Measurements from ENCODE around the gene TPP2. TPM values are rescaled to one million over a fixed set of nuclear protein-coding genes. Genes with fewer than 3 reads are reported as not detected.

TPP2 gene
- total and polyA plus RNA-seq, 3 donors from 2014 or later, result 86.2 to 171 (median 112) TPM

DNA sequence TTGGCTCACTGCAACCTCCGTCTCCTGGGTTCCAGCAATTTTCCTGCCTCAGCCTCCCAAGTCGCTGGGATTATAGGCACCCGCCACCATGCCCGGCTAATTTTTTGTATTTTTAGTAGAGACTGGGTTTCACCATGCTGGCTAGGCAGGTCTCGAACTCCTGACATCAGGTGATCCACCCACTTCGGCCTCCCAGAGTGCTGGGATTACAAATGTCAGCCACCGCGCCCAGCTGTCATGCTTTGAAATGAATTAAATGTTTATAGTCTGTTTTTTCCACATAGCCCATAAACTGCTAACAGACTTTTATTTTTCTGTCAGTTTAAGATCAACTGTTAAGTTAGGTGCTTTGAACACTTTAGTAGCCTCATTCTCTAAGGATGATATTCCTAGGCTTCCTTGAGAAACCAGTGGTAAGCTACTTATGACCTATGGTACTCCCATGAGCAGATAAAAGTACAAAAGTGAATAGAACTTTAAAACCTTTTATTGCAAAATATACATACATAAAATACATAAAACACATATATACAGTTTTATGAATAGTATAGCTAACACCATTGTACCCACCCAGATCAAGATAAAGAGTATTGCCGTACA, 13.6 kb downstream of the TPP2 start:
- DNase-seq, result no peak
- no peaks in the 10 kb centered on the region for H3K36me3 ChIP-seq (ENCODE audit: low read depth, missing control alignments)
- H3K9me3 ChIP-seq, result no peaks in the 10 kb centered on the region
- 96% methylated on average over 9 of the region's 9 CpGs for WGBS, 2 donors
- no peak for TF ChIP-seq POLR2A (IDR thresholded peaks at IDR 0.05)
- TF ChIP-seq, protein P1, sequence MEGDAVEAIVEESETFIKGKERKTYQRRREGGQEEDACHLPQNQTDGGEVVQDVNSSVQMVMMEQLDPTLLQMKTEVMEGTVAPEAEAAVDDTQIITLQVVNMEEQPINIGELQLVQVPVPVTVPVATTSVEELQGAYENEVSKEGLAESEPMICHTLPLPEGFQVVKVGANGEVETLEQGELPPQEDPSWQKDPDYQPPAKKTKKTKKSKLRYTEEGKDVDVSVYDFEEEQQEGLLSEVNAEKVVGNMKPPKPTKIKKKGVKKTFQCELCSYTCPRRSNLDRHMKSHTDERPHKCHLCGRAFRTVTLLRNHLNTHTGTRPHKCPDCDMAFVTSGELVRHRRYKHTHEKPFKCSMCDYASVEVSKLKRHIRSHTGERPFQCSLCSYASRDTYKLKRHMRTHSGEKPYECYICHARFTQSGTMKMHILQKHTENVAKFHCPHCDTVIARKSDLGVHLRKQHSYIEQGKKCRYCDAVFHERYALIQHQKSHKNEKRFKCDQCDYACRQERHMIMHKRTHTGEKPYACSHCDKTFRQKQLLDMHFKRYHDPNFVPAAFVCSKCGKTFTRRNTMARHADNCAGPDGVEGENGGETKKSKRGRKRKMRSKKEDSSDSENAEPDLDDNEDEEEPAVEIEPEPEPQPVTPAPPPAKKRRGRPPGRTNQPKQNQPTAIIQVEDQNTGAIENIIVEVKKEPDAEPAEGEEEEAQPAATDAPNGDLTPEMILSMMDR (IDR thresholded peaks at IDR 0.05), result no peak
- no peak overlapping the region for H3K4me3 ChIP-seq
- H3K4me1 ChIP-seq, result no peaks in the 10 kb centered on the region
- no peak overlapping the region for H3K27ac ChIP-seq
- H3K27me3 ChIP-seq, result no peaks in the 10 kb centered on the region
- intact Hi-C loops (cut with DNase I; ENCODE audit: low total_unique reads), result no loop called here

DNA sequence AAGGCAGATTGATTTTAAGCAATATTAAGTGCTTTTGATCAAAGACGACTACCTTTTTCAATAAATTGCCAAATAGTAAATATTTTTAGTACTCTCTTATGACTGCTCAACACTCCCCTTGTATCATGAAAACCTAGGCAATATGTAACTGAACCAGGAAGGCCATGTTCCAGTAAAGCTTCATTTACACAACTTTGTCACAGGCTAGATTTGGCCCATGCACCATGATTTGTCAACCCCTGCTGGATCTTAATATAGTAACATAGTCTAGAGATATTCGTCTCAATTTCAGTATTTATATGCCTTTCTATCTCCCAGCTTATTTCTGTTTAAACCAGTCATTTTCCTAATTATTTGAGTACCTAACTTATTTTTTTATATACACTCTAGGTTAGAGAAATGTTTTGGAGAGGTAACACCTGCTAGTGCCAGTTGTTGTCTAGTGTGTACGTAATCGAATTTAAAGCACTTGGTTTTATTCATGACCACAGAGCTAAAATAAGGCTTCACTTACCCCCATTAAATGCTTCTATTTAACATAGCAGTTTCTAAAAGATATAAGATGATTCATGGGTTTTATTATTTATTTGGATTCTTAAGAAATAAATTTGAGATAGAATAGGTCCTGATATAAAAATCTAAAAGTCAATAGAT, 21.0 kb downstream of the TPP2 start:
- no peaks in the 10 kb centered on the region for H3K27me3 ChIP-seq
- no peak for TF ChIP-seq POLR2A (IDR thresholded peaks at IDR 0.05)
- TF ChIP-seq, protein P1 (IDR thresholded peaks at IDR 0.05), result no peak
- no peaks in the 10 kb centered on the region for H3K4me1 ChIP-seq
- H3K9me3 ChIP-seq, result no peaks in the 10 kb centered on the region
- no peak for DNase-seq
- H3K36me3 ChIP-seq (ENCODE audit: low read depth, missing control alignments), result no peaks in the 10 kb centered on the region
- 80 to 84% methylated on average over 4 of the region's 4 CpGs for WGBS, 2 donors
- H3K4me3 ChIP-seq, result no peak overlapping the region
- no peak overlapping the region for H3K27ac ChIP-seq
- intact Hi-C loops (cut with DNase I; ENCODE audit: low total_unique reads), result no loop called here

GRCh38 chr13:102620516-102620915, 23.7 kb downstream of the TPP2 start:
- no peak overlapping the region for H3K4me3 ChIP-seq
- no peaks in the 10 kb centered on the region for H3K27me3 ChIP-seq
- no peak overlapping the region for H3K27ac ChIP-seq
- H3K4me1 ChIP-seq, result no peaks in the 10 kb centered on the region
- no peaks in the 10 kb centered on the region for H3K9me3 ChIP-seq
- TF ChIP-seq, protein P1 (IDR thresholded peaks at IDR 0.05), result no peak
- no peak for TF ChIP-seq POLR2A (IDR thresholded peaks at IDR 0.05)
- WGBS, 2 donors, result 87 to 96% methylated on average over 6 of the region's 6 CpGs
- no peaks in the 10 kb centered on the region for H3K36me3 ChIP-seq (ENCODE audit: low read depth, missing control alignments)
- intact Hi-C loops (cut with DNase I; ENCODE audit: low total_unique reads), result no loop called here
- DNase-seq, result no peak

- no peak for DNase-seq
- Histone ChIP-seq H3K4me1 (no peaks in the 10 kb centered on the region), H3K27me3 (no peaks in the 10 kb centered on the region), H3K4me3 (no peak overlapping the region), H3K36me3 (ENCODE audit: low read depth, missing control alignments) (no peaks in the 10 kb centered on the region), H3K27ac (no peak overlapping the region), H3K9me3 (no peaks in the 10 kb centered on the region)
- intact Hi-C loops (cut with DNase I; ENCODE audit: low total_unique reads), result no loop called here
- 69 to 80% methylated on average over 1 of the region's 1 CpG for WGBS, 2 donors
- TF ChIP-seq, protein P1 (IDR thresholded peaks at IDR 0.05), result no peak
- no peak for TF ChIP-seq POLR2A (IDR thresholded peaks at IDR 0.05)
Measured at GRCh38 chr13:102626928-102627327, 30.1 kb downstream of the TPP2 start.

GRCh38 chr13:102628559-102628958, 31.8 kb downstream of the TPP2 start:
- no peak overlapping the region for H3K4me3 ChIP-seq
- WGBS, 2 donors, result 56 to 72% methylated on average over 4 of the region's 4 CpGs
- H3K4me1 ChIP-seq, result no peaks in the 10 kb centered on the region
- H3K36me3 ChIP-seq (ENCODE audit: low read depth, missing control alignments), result no peaks in the 10 kb centered on the region
- H3K27ac ChIP-seq, result no peak overlapping the region
- intact Hi-C loops (cut with DNase I; ENCODE audit: low total_unique reads), result no loop called here
- no peaks in the 10 kb centered on the region for H3K27me3 ChIP-seq
- TF ChIP-seq, protein P1 (IDR thresholded peaks at IDR 0.05), result no peak
- TF ChIP-seq POLR2A (IDR thresholded peaks at IDR 0.05), result no peak
- no peak for DNase-seq
- no peaks in the 10 kb centered on the region for H3K9me3 ChIP-seq

Data from testis (tissue), 3 donors.